ENCODE results near the gene ADGRF3.

The ADGRF3 gene

GRCh38 chr2:26346454-26347053 is at the start of gene ADGRF3:
Gene ADGRF3 (minus strand): TSS chr2:26346789. CDS start chr2:26346234, 555 bp downstream.
- no peak for TF ChIP-seq CTCF (IDR thresholded peaks at IDR 0.05; ENCODE audit: insufficient read depth, low read depth, low read length, missing control alignments)
- H3K4me3 ChIP-seq (ENCODE audit: low read depth, low read length), result peak within 1 kb of the TSS; percentile 63
- DNase-seq (ENCODE audit: low read depth), result peak; percentile 81

- no peak overlapping the region for H3K4me3 ChIP-seq (ENCODE audit: low read depth, low read length)
- no peak for DNase-seq (ENCODE audit: low read depth)
- TF ChIP-seq CTCF (IDR thresholded peaks at IDR 0.05; ENCODE audit: insufficient read depth, low read depth, low read length, missing control alignments), result no peak
Measured at GRCh38 chr2:26395394-26395793, 48.8 kb upstream of the ADGRF3 start.

- DNase-seq (ENCODE audit: low read depth), result no peak
- TF ChIP-seq CTCF (IDR thresholded peaks at IDR 0.05; ENCODE audit: insufficient read depth, low read depth, low read length, missing control alignments), result no peak
Measured at GRCh38 chr2:26394694-26395093, 48.1 kb upstream of the ADGRF3 start.

GRCh38 chr2:26387189-26387588 is 40.6 kb upstream of the ADGRF3 start:
- no peak for TF ChIP-seq CTCF (IDR thresholded peaks at IDR 0.05; ENCODE audit: insufficient read depth, low read depth, low read length, missing control alignments)
- H3K4me3 ChIP-seq (ENCODE audit: low read depth, low read length), result no peak overlapping the region
- no peak for DNase-seq (ENCODE audit: low read depth)

More at GRCh38 chr2:26394694-26395093, 48.1 kb upstream of the ADGRF3 start:
- no peak overlapping the region for H3K4me3 ChIP-seq (ENCODE audit: low read depth, low read length)

GRCh38 chr2:26384597-26384996 is 38.0 kb upstream of the ADGRF3 start:
- H3K4me3 ChIP-seq (ENCODE audit: low read depth, low read length), result no peak overlapping the region
- no peak for TF ChIP-seq CTCF (IDR thresholded peaks at IDR 0.05; ENCODE audit: insufficient read depth, low read depth, low read length, missing control alignments)
- DNase-seq (ENCODE audit: low read depth), result no peak

- no peak for TF ChIP-seq CTCF (IDR thresholded peaks at IDR 0.05; ENCODE audit: insufficient read depth, low read depth, low read length, missing control alignments)
- H3K4me3 ChIP-seq (ENCODE audit: low read depth, low read length), result no peak overlapping the region
- no peak for DNase-seq (ENCODE audit: low read depth)
Measured at GRCh38 chr2:26384183-26384582, 37.6 kb upstream of the ADGRF3 start.

- TF ChIP-seq CTCF (IDR thresholded peaks at IDR 0.05; ENCODE audit: insufficient read depth, low read depth, low read length, missing control alignments), result no peak
- no peak overlapping the region for H3K4me3 ChIP-seq (ENCODE audit: low read depth, low read length)
- DNase-seq (ENCODE audit: low read depth), result no peak
Measured at GRCh38 chr2:26382564-26382963, 36.0 kb upstream of the ADGRF3 start.

Measured in GM12865 (cell line).